GM12878 (cell line): ENCODE results near the gene CDKN2B-AS1. TPM values are rescaled to one million over a fixed set of nuclear protein-coding genes. Genes with fewer than 3 reads are reported as not detected.

Experiments
- ATAC-seq: fragments of 200-7000 bp; cut with Tn5 transposase; 3 replicates; pipeline ENCODE4 v1.9.1; 2020; ENCODE audit warnings: mild to moderate bottlenecking, moderate library complexity
- BruUV-seq: library from RNA; stranded (reverse); fragments of 400-500 nt; replicated peaks from 2 replicates; lab custom pipeline; 2021; lab: Mats Ljungman, UMichigan
- CTCF ChIA-PET: fragments of 300-600 bp; sonication (Branson Sonifier 250); formaldehyde crosslinking; extraction: SDS; loops from one replicate; lab custom pipeline; 2021; ENCODE audit warnings: inconsistent platforms; lab: Yijun Ruan, JAX
- POLR2A ChIA-PET: fragments of 350-600 bp; formaldehyde crosslinking; extraction: SDS; loops from one replicate; lab custom pipeline; 2021; ENCODE audit warnings: inconsistent platforms; lab: Charles Lee
- RAD21 ChIA-PET: fragments of 300-600 bp; sonication (Branson Sonifier 250); formaldehyde crosslinking; loops from one replicate; lab custom pipeline; 2023; ENCODE audit warnings: antibody characterized with exemption; ENCODE audit not compliant: unreplicated experiment; lab: Charles Lee
- SMC1A ChIA-PET: fragments of 300-600 bp; sonication (Branson Sonifier 250); formaldehyde crosslinking; loops from one replicate; lab custom pipeline; 2023; ENCODE audit not compliant: unreplicated experiment, uncharacterized antibody; lab: Charles Lee
- DNase-seq: peaks from one replicate; pipeline ENCODE4 v3.0.0-alpha.2; 2011; ENCODE audit warnings: low read depth, low spot score
- FAIRE-seq: peaks from 3 replicates; lab custom pipeline; 2011; peaks lifted over from hg19 to GRCh38; lab: Jason Lieb, UNC
- H2AFZ ChIP-seq: 2 replicates; pipeline ENCODE4 v1.6.0; 2011; ENCODE audit warnings: low read depth, low read length, control low read depth; ENCODE audit not compliant: control insufficient read depth
- H3K27ac ChIP-seq: 2 replicates; pipeline ENCODE4 v1.5.1; 2011; ENCODE audit warnings: control low read depth; ENCODE audit not compliant: control insufficient read depth, insufficient read depth
- H3K27me3 ChIP-seq, 2 experiments: replicated peaks in 1 of 2; 2 replicates each; pipeline versions ENCODE4 v1.6.0 to v1.6.1; 2011; ENCODE audit warnings: low read length in 1 of 2; ENCODE audit not compliant: control insufficient read depth in 2 of 2, insufficient read depth in 2 of 2
- H3K36me3 ChIP-seq, 2 experiments: 2 replicates each; pipeline ENCODE4 v1.5.1; 2011; ENCODE audit warnings: low read length in 1 of 2; ENCODE audit not compliant: control insufficient read depth in 2 of 2, insufficient read depth in 2 of 2
- H3K4me1 ChIP-seq: 2 replicates; pipeline ENCODE4 v1.6.1; 2011; ENCODE audit warnings: mild to moderate bottlenecking, low read length, moderate library complexity, mixed read lengths; ENCODE audit not compliant: control insufficient read depth, insufficient read depth
- H3K4me2 ChIP-seq: 2 replicates; pipeline ENCODE4 v1.6.0; 2011; ENCODE audit warnings: control low read depth; ENCODE audit not compliant: control insufficient read depth, insufficient read depth
- H3K4me3 ChIP-seq: fragments of 200-600 bp; sonication (generic); 2 replicates; pipeline ENCODE4 v1.5.1; 2016
- H3K79me2 ChIP-seq: 2 replicates; pipeline ENCODE4 v1.6.0; 2011; ENCODE audit warnings: low read length; ENCODE audit not compliant: control insufficient read depth, insufficient read depth
- H3K9ac ChIP-seq: 2 replicates; pipeline ENCODE4 v1.8.0; 2011; ENCODE audit warnings: low read length, control low read depth, mixed read lengths; ENCODE audit not compliant: control insufficient read depth, insufficient read depth
- H3K9me3 ChIP-seq: replicated peaks from 3 replicates; pipeline ENCODE4 v1.5.1; 2011; ENCODE audit warnings: mild to moderate bottlenecking, low read length; ENCODE audit not compliant: control insufficient read depth, insufficient read depth
- H4K20me1 ChIP-seq: 2 replicates; pipeline ENCODE4 v1.6.0; 2011; ENCODE audit not compliant: control insufficient read depth, insufficient read depth
- CBFB ChIP-seq: IDR thresholded peaks from 2 replicates; pipeline ENCODE4 v1.6.1; 2016; ENCODE audit warnings: antibody characterized with exemption, low read depth
- CHD1 ChIP-seq: IDR thresholded peaks from 2 replicates; pipeline ENCODE4 v1.6.1; 2012; ENCODE audit warnings: low read depth, low read length, improper control_type of control experiment
- EED ChIP-seq: sonication (generic); IDR thresholded peaks from 2 replicates; pipeline ENCODE4 v1.6.1; 2016; ENCODE audit warnings: antibody characterized with exemption, low read depth
- EP300 ChIP-seq, 2 experiments: fragments of 150-350 bp in 1 of 2; IDR thresholded peaks; 2 replicates each; pipeline ENCODE4 v1.6.1; 2011 to 2012; ENCODE audit warnings: low read depth in 2 of 2, low read length in 2 of 2, borderline replicate concordance in 1 of 2, improper control_type of control experiment in 1 of 2, inconsistent platforms in 1 of 2; ENCODE audit not compliant: control insufficient read depth in 1 of 2
- HDAC6 ChIP-seq: fragments of 200-600 bp; sonication (generic); IDR thresholded peaks from one replicate; pipeline ENCODE4 v1.8.0; 2017; ENCODE audit warnings: antibody characterized with exemption; ENCODE audit not compliant: unreplicated experiment
- PML ChIP-seq: IDR thresholded peaks from 2 replicates; pipeline ENCODE4 v1.6.1; 2012; ENCODE audit warnings: low read length, inconsistent platforms
- SMARCA5 ChIP-seq: fragments of 450-650 bp; IDR thresholded peaks from 2 replicates; pipeline ENCODE4 v1.6.1; 2017; ENCODE audit warnings: mild to moderate bottlenecking
- SMC3 ChIP-seq: IDR thresholded peaks from 2 replicates; pipeline ENCODE4 v1.6.1; 2011; ENCODE audit warnings: low read length, improper control_type of control experiment, borderline replicate concordance
- SPI1 ChIP-seq: IDR thresholded peaks from 2 replicates; pipeline ENCODE4 v1.6.1; 2011; ENCODE audit warnings: low read depth, mild to moderate bottlenecking, low read length, moderate library complexity, borderline replicate concordance; ENCODE audit not compliant: insufficient read depth
- YY1 ChIP-seq: IDR thresholded peaks from 2 replicates; pipeline ENCODE4 v1.6.1; 2011; ENCODE audit warnings: low read depth, mild to moderate bottlenecking, low read length
- ZNF274 ChIP-seq: IDR thresholded peaks from one replicate; pipeline ENCODE4 v1.8.0; 2011; ENCODE audit not compliant: insufficient read length, insufficient read depth
- WGBS: methylation state at CpG from one replicate; pipeline ENCODE4 v1.1.6; 2016; ENCODE audit warnings: low lambda C conversion rate; ENCODE audit not compliant: insufficient replicate concordance, insufficient coverage; ENCODE audit errors: missing lambda C conversion rate; 5-methylcytosine and 5-hydroxymethylcytosine counted together
- in situ Hi-C: fragments of 300-500 bp; cut with MboI; formaldehyde crosslinking; loops from 9 replicates; pipeline ENCODE4 v1.14.3; 2018; ENCODE audit warnings: mixed read lengths
- intact Hi-C: fragments of 100-400 bp; cut with micrococcal nuclease; formaldehyde crosslinking; loops from one replicate; pipeline ENCODE4 v1.14.2; 2022; ENCODE audit not compliant: unreplicated experiment
- polyA plus RNA-seq, 11 experiments: library from polyadenylated mRNA; depleted of rRNA in 4 of 11; unstranded in 6 of 11; stranded (reverse) in 5 of 11; fragments of >200 nt; fragmentation: Nextera tagmentation in 4 of 11; fragmentation: Illumina TruSeq in 1 of 11; extraction: Ambion mirVana in 4 of 11; extraction: Trizol in 1 of 11; gene quantifications; 1 replicate in 1 of 11; 2 replicates in 10 of 11; pipeline versions ENCODE4 v1.2.1 to v1.2.3, GENCODE V29; 2011 to 2016; ENCODE audit warnings: inconsistent platforms in 2 of 11, missing spikeins in 2 of 11, low read depth in 1 of 11
- total RNA-seq, 4 experiments: library from RNA; depleted of rRNA in 3 of 4; stranded (reverse); fragments of >200 nt in 3 of 4; fragmentation: Illumina TruSeq in 1 of 4; extraction: Trizol in 1 of 4; gene quantifications; 2 replicates each; pipeline versions ENCODE4 v1.2.1 to v1.2.3, GENCODE V29; 2013 to 2021
- TF ChIP-seq, protein P1 (sequence below): fragments of 450-650 bp; IDR thresholded peaks from 2 replicates; pipeline ENCODE4 v1.6.1; 2016; ENCODE audit warnings: mild to moderate bottlenecking
- TF ChIP-seq, protein P2 (sequence below): fragments of 450-650 bp; IDR thresholded peaks from 2 replicates; pipeline ENCODE4 v1.6.1; 2016; ENCODE audit warnings: mild to moderate bottlenecking, moderate library complexity, borderline replicate concordance

CDKN2B-AS1 gene
- total and polyA plus RNA-seq, 10 of the 15 experiments (the other 5 are each of a cell fraction or from before 2014, with no cell fraction given) = 0.22 to 2.2 (median 1.0) TPM; not detected in 1

DNA sequence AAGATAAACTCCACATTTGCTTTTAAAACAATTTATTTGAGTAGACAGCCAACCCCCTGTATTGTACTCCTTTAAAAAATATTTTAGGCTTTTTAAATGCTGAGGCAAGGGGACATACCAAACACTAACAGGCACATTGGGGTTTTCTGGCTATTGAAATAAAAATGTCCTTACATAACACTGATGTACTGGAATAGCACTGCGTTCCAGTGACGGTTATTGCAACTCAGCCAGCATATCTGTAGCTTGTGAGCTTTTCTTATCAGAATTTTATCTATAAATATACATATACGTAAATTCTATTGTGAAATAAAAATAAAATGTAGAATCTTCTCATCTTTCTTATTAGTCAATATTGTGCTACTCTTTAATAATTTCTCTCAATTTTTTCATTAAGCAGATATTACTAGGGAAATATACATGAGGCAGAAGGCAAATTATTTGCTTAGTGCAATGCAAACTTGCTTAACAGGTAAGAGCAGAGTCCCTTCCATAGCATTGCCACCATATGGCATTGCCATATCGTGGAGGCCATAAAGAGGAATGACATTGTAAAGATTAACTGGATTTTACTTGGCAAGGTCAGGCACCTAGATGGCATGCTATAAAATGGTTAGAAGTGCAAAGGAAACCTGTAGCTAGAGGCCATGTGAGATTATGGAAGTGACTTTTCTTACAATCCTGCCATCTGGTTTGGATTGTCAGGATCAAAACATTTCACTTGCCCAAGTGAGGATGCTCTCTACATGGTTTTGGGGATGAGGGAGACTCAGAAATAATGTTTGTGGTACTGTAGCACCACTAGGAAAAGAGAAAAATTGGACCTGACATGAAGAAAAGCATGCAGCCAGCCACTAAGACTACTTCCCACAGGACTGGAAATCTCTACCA lies 109.3 kb downstream of the CDKN2B-AS1 start:
- intact Hi-C loops (loop anchor here (10.0 kb wide), 1 partner anchor 141 kb away; no protein-coding TSS in a partner anchor), in situ Hi-C loops (no loop called here)
- Histone ChIP-seq H3K79me2 (no peaks in the 10 kb centered on the region), H4K20me1 (no peaks in the 10 kb centered on the region), H3K4me2 (no peak overlapping the region), H3K4me1 (peaks cover 9% of the 10 kb centered on the region), H3K4me3 (no peak overlapping the region), H3K9me3 (no peaks in the 10 kb centered on the region), H2AFZ (no peak overlapping the region), H3K36me3 (no peaks in the 10 kb centered on the region), H3K27me3 (no peaks in the 10 kb centered on the region; a peak in 1 of 4 replicates), H3K9ac (no peak overlapping the region), H3K27ac (no peak overlapping the region)
- TF ChIP-seq SMARCA5 (no peak), EP300 (IDR thresholded peaks at IDR 0.05; ENCODE audit: borderline replicate concordance in 1 of 2, control insufficient read depth in 1 of 2, low read depth in 2 of 2, low read length in 2 of 2) (no peak), SPI1 (no peak), PML (no peak), CHD1 (no peak), SMC3 (no peak), HDAC6 (no peak), ZNF274 (no peak), YY1 (no peak), CBFB (no peak), EED (no peak)
- TF ChIP-seq, protein P1, sequence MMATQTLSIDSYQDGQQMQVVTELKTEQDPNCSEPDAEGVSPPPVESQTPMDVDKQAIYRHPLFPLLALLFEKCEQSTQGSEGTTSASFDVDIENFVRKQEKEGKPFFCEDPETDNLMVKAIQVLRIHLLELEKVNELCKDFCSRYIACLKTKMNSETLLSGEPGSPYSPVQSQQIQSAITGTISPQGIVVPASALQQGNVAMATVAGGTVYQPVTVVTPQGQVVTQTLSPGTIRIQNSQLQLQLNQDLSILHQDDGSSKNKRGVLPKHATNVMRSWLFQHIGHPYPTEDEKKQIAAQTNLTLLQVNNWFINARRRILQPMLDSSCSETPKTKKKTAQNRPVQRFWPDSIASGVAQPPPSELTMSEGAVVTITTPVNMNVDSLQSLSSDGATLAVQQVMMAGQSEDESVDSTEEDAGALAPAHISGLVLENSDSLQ = no peak
- TF ChIP-seq, protein P2, sequence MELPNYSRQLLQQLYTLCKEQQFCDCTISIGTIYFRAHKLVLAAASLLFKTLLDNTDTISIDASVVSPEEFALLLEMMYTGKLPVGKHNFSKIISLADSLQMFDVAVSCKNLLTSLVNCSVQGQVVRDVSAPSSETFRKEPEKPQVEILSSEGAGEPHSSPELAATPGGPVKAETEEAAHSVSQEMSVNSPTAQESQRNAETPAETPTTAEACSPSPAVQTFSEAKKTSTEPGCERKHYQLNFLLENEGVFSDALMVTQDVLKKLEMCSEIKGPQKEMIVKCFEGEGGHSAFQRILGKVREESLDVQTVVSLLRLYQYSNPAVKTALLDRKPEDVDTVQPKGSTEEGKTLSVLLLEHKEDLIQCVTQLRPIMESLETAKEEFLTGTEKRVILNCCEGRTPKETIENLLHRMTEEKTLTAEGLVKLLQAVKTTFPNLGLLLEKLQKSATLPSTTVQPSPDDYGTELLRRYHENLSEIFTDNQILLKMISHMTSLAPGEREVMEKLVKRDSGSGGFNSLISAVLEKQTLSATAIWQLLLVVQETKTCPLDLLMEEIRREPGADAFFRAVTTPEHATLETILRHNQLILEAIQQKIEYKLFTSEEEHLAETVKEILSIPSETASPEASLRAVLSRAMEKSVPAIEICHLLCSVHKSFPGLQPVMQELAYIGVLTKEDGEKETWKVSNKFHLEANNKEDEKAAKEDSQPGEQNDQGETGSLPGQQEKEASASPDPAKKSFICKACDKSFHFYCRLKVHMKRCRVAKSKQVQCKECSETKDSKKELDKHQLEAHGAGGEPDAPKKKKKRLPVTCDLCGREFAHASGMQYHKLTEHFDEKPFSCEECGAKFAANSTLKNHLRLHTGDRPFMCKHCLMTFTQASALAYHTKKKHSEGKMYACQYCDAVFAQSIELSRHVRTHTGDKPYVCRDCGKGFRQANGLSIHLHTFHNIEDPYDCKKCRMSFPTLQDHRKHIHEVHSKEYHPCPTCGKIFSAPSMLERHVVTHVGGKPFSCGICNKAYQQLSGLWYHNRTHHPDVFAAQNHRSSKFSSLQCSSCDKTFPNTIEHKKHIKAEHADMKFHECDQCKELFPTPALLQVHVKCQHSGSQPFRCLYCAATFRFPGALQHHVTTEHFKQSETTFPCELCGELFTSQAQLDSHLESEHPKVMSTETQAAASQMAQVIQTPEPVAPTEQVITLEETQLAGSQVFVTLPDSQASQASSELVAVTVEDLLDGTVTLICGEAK = no peak
- ChIA-PET SMC1A (interaction anchor here (1.1 kb wide), 1 partner anchor 24 kb away, joined by 5 read pairs; no protein-coding TSS in a partner anchor), CTCF (interaction anchor here (0.9 to 4.2 kb wide), 4 partner anchors 15 to 290 kb away, joined by 3 to 25 read pairs (median 5); no protein-coding TSS in a partner anchor), RAD21 (interaction anchor here (1.0 to 1.1 kb wide), 2 partner anchors 23 to 63 kb away, joined by 3 read pairs; no protein-coding TSS in a partner anchor), POLR2A (no interaction called here)
- ATAC-seq (no peak), DNase-seq (no peak), FAIRE-seq (no peak)
- WGBS = 61% methylated on average over 4 of the region's 4 CpGs
- no TSS peak for BruUV-seq
